ENCODE measurements around the gene FAM174C. TPM values are rescaled to one million over a fixed set of nuclear protein-coding genes. Genes with fewer than 3 reads are reported as not detected.

The FAM174C gene
- total RNA-seq, 1 donor from 2014 or later, result 30.0 TPM

DNA sequence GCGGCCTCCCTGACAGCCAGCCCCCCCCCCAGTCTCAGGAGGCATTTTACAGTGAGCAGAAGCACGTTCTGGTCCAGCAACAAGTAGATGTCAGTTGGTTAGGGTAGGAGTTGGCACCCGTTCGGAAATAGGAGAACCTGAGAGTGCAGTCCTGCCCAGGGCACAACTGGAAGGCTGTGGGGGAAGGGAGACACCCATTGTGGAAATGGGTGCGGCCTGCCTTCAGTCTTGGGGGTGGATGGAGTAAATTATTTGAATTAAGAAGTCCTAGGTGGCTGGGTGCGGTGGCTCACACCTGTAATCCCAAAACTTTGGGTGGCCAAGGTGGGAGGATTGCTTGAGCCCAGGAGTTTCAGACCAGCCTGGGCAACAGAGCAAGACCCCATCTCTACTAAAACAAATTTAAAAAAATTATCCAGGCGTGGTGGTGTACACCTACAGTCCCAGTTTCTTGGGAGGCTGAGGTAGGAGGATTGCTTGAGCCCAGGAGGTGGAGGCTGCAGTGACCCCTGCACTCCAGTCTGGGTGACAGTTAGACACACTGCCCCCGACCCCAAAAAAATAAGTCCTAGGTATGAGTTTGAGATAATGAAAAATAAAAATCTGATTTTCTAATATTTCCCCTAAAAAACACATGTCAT is 5.0 kb upstream of the FAM174C start:
- H3K36me3 Mint-ChIP-seq (ENCODE audit: insufficient read depth), result peaks cover 24% of the 10 kb centered on the region
- no peak for DNase-seq (ENCODE audit: low spot score, unreplicated experiment)
- peaks cover 9% of the 10 kb centered on the region for H3K27me3 Mint-ChIP-seq
- peak overlapping the region; percentile 82 for H3K4me3 Mint-ChIP-seq (ENCODE audit: low read depth)
- H3K9me3 Mint-ChIP-seq (ENCODE audit: low read depth), result no peaks in the 10 kb centered on the region
- TF ChIP-seq CTCF (IDR thresholded peaks at IDR 0.05; ENCODE audit: unreplicated experiment), result no peak
- H3K27ac Mint-ChIP-seq, result peak overlapping the region; percentile 95
- H3K4me1 Mint-ChIP-seq (ENCODE audit: low read depth), result peaks cover 44% of the 10 kb centered on the region

GRCh38 chr19:1270854-1271527 is 4.3 kb upstream of the FAM174C start:
- Mint-ChIP-seq H3K27ac (peak overlapping the region; percentile 95), H3K36me3 (ENCODE audit: insufficient read depth) (peaks cover 24% of the 10 kb centered on the region), H3K4me1 (ENCODE audit: low read depth) (peaks cover 40% of the 10 kb centered on the region), H3K9me3 (ENCODE audit: low read depth) (no peaks in the 10 kb centered on the region), H3K4me3 (ENCODE audit: low read depth) (peak overlapping the region; percentile 82), H3K27me3 (peaks cover 9% of the 10 kb centered on the region)
- TF ChIP-seq CTCF (IDR thresholded peaks at IDR 0.05; ENCODE audit: unreplicated experiment), result no peak
- no peak for DNase-seq (ENCODE audit: low spot score, unreplicated experiment)

- no peaks in the 10 kb centered on the region for H3K9me3 Mint-ChIP-seq (ENCODE audit: low read depth)
- peaks cover 40% of the 10 kb centered on the region for H3K4me1 Mint-ChIP-seq (ENCODE audit: low read depth)
- TF ChIP-seq CTCF (IDR thresholded peaks at IDR 0.05; ENCODE audit: unreplicated experiment), result no peak
- peak overlapping the region; percentile 82 for H3K4me3 Mint-ChIP-seq (ENCODE audit: low read depth)
- peaks cover 24% of the 10 kb centered on the region for H3K36me3 Mint-ChIP-seq (ENCODE audit: insufficient read depth)
- peak overlapping the region; percentile 95 for H3K27ac Mint-ChIP-seq
- DNase-seq (ENCODE audit: low spot score, unreplicated experiment), result no peak
- peaks cover 9% of the 10 kb centered on the region for H3K27me3 Mint-ChIP-seq
Measured at GRCh38 chr19:1271528-1272422, 3.6 kb upstream of the FAM174C start.

DNA sequence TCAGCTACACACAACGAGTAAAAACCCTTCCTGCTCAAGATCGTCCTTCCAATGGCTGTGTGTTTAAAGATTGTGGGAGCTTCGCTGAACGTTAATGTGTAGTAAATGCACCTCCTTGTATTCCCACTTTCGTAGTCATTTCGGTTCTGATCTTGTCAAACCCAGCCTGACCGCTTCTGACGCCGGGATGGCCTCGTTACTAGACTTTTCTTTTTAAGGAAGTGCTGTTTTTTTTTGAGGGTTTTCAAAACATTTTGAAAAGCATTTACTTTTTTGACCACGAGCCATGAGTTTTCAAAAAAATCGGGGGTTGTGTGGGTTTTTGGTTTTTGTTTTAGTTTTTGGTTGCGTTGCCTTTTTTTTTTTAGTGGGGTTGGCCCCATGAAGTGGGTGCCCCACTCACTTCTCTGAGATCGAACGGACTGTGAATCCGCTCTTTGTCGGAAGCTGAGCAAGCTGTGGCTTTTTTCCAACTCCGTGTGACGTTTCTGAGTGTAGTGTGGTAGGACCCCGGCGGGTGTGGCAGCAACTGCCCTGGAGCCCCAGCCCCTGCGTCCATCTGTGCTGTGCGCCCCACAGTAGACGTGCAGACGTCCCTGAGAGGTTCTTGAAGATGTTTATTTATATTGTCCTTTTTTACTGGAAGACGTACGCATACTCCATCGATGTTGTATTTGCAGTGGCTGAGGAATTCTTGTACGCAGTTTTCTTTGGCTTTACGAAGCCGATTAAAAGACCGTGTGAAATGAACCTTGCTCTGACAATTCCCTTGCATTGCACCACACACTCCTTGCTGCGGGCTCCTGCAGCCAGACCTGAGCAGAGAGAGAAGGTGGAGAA is 2.7 kb upstream of the FAM174C start:
- Mint-ChIP-seq H3K4me1 (ENCODE audit: low read depth) (peaks cover 37% of the 10 kb centered on the region), H3K27ac (peak overlapping the region; percentile 76), H3K9me3 (ENCODE audit: low read depth) (no peaks in the 10 kb centered on the region), H3K36me3 (ENCODE audit: insufficient read depth) (peaks cover 24% of the 10 kb centered on the region), H3K27me3 (peaks cover 3% of the 10 kb centered on the region), H3K4me3 (ENCODE audit: low read depth) (peak overlapping the region; percentile 25)
- no peak for DNase-seq (ENCODE audit: low spot score, unreplicated experiment)
- no peak for TF ChIP-seq CTCF (IDR thresholded peaks at IDR 0.05; ENCODE audit: unreplicated experiment)

Measured in progenitor cell of endocrine pancreas (in vitro differentiated cells).